HCT116 (cell line): ENCODE measurements around the gene THSD7B. TPM values are rescaled to one million over a fixed set of nuclear protein-coding genes. Genes with fewer than 3 reads are reported as not detected.

ENCODE experiments used
- ATAC-seq: fragments of 200-7000 bp; cut with Tn5 transposase; 2 replicates; pipeline ENCODE4 v1.9.1; 2020; ENCODE audit warnings: mild to moderate bottlenecking, moderate library complexity
- BruUV-seq: library from RNA; stranded (reverse); fragments of 400-500 nt; replicated peaks from 2 replicates; lab custom pipeline; 2021; lab: Mats Ljungman, UMichigan
- CTCF ChIA-PET: fragments of 300-600 bp; sonication (Branson Sonifier 250); formaldehyde crosslinking; loops from one replicate; lab custom pipeline; 2021; ENCODE audit warnings: antibody characterized with exemption; lab: Charles Lee
- POLR2A ChIA-PET: fragments of 300-600, 350-600 bp; sonication (Branson Sonifier 250); formaldehyde crosslinking; loops from one replicate; lab custom pipeline; 2021; ENCODE audit warnings: antibody characterized with exemption; lab: Charles Lee
- RAD21 ChIA-PET, 2 experiments: fragments of 300-600 bp; sonication (Branson Sonifier 250); formaldehyde crosslinking; loops; one replicate each; lab custom pipeline; 2023; ENCODE audit warnings: low total read pairs in 2 of 2; ENCODE audit not compliant: uncharacterized antibody in 2 of 2, unreplicated experiment in 2 of 2, low non-redundant PET in 1 of 2; lab: Charles Lee
- DNase-seq: peaks from one replicate; pipeline ENCODE4 v3.0.0-alpha.2; 2010; ENCODE audit warnings: low read depth, low spot score
- H2AFZ ChIP-seq: fragments of 200-600 bp; shearing (Covaris generic), sonication (generic); 2 replicates; pipeline ENCODE4 v1.6.1; 2017; ENCODE audit warnings: low read depth, mixed run types, mixed read lengths, antibody characterized with exemption, low read length; ENCODE audit not compliant: poor library complexity, severe bottlenecking
- H3K27ac ChIP-seq: 2 replicates; pipeline ENCODE4 v1.5.1; 2012; ENCODE audit warnings: low read depth, low read length
- H3K27me3 ChIP-seq: fragments of 200-600 bp; sonication (generic); 2 replicates; pipeline ENCODE4 v1.6.1; 2016; ENCODE audit warnings: mixed run types, low read length, mixed read lengths; ENCODE audit not compliant: insufficient read depth
- H3K36me3 ChIP-seq, 2 experiments: fragments of 200-500 bp in 1 of 2; fragments of 200-600 bp in 1 of 2; sonication (Bioruptor generic) in 1 of 2; sonication (generic) in 1 of 2; 2 replicates each; pipeline versions ENCODE4 v1.5.1 to v1.6.1; 2014 to 2016; ENCODE audit warnings: low read length in 2 of 2, inconsistent platforms in 1 of 2, mixed read lengths in 1 of 2, mixed run types in 1 of 2; ENCODE audit not compliant: insufficient read depth in 2 of 2, control insufficient read depth in 1 of 2
- H3K4me1 ChIP-seq, 2 experiments: fragments of 200-600 bp in 1 of 2; sonication (generic) in 1 of 2; 2 replicates each; pipeline versions ENCODE4 v1.5.1 to v1.6.1; 2012 to 2017; ENCODE audit warnings: low read length in 2 of 2, inconsistent platforms in 1 of 2, mild to moderate bottlenecking in 1 of 2, mixed read lengths in 1 of 2, mixed run types in 1 of 2, moderate library complexity in 1 of 2; ENCODE audit not compliant: insufficient read depth in 2 of 2, control insufficient read depth in 1 of 2
- H3K4me2 ChIP-seq: fragments of 200-600 bp; sonication (generic); 2 replicates; pipeline ENCODE4 v1.6.1; 2017; ENCODE audit warnings: mixed run types, low read length, mixed read lengths
- H3K4me3 ChIP-seq, 2 experiments: fragments of 200-600 bp in 1 of 2; sonication (generic) in 1 of 2; replicated peaks in 1 of 2; 2 replicates each; pipeline ENCODE4 v1.5.1; 2011 to 2016; ENCODE audit warnings: low read length in 2 of 2, control low read depth in 1 of 2, low read depth in 1 of 2, mild to moderate bottlenecking in 1 of 2, mixed read lengths in 1 of 2, mixed run types in 1 of 2
- H3K79me2 ChIP-seq: fragments of 200-600 bp; sonication (generic); 2 replicates; pipeline ENCODE4 v1.6.1; 2017; ENCODE audit warnings: mild to moderate bottlenecking, mixed run types, low read length, moderate library complexity, mixed read lengths; ENCODE audit not compliant: insufficient read depth
- H3K9ac ChIP-seq: fragments of 200-600 bp; sonication (generic); 2 replicates; pipeline ENCODE4 v1.6.1; 2016; ENCODE audit warnings: low read length, mixed read lengths
- H3K9me2 ChIP-seq: fragments of 200-600 bp; sonication (generic), shearing (Covaris generic); 2 replicates; pipeline ENCODE4 v1.6.1; 2017; ENCODE audit warnings: mixed run types, mild to moderate bottlenecking, moderate library complexity; ENCODE audit not compliant: insufficient read depth
- H3K9me3 ChIP-seq, 2 experiments: fragments of 200-500 bp in 1 of 2; fragments of 200-600 bp in 1 of 2; sonication (Bioruptor generic) in 1 of 2; sonication (generic) in 1 of 2; 2 replicates each; pipeline ENCODE4 v1.6.1; 2014 to 2017; ENCODE audit warnings: low read length in 2 of 2, mixed read lengths in 2 of 2, inconsistent platforms in 1 of 2, low read depth in 1 of 2, mild to moderate bottlenecking in 1 of 2, mixed run types in 1 of 2, moderate library complexity in 1 of 2; ENCODE audit not compliant: control insufficient read depth in 1 of 2, insufficient read depth in 1 of 2
- H4K20me1 ChIP-seq: fragments of 200-600 bp; sonication (generic), shearing (Covaris generic); 2 replicates; pipeline ENCODE4 v1.6.1; 2017; ENCODE audit warnings: mixed run types, mild to moderate bottlenecking, moderate library complexity; ENCODE audit not compliant: insufficient read depth
- ATF3 ChIP-seq: IDR thresholded peaks from 2 replicates; pipeline ENCODE4 v1.6.1; 2012
- CEBPB ChIP-seq: IDR thresholded peaks from 2 replicates; pipeline ENCODE4 v1.6.1; 2012; ENCODE audit warnings: low read depth
- EGR1 ChIP-seq: IDR thresholded peaks from 2 replicates; pipeline ENCODE4 v1.6.1; 2012; ENCODE audit warnings: low read depth
- ELF1 ChIP-seq: IDR thresholded peaks from 2 replicates; pipeline ENCODE4 v1.6.1; 2012; ENCODE audit warnings: low read depth, borderline replicate concordance
- EZH2 ChIP-seq: fragments of 200-600 bp; sonication (generic); IDR thresholded peaks from 2 replicates; pipeline ENCODE4 v1.6.1; 2017; ENCODE audit warnings: antibody characterized with exemption, mixed run types
- EZH2phosphoT487 ChIP-seq: fragments of 200-600 bp; IDR thresholded peaks from 2 replicates; pipeline ENCODE4 v1.6.1; 2018; ENCODE audit warnings: antibody characterized with exemption, borderline replicate concordance
- JUND ChIP-seq: IDR thresholded peaks from 2 replicates; pipeline ENCODE4 v1.6.1; 2012
- POLR2A ChIP-seq: IDR thresholded peaks from 2 replicates; pipeline ENCODE4 v1.7.0; 2011; ENCODE audit warnings: borderline replicate concordance; ENCODE audit not compliant: insufficient read depth, insufficient read length; ENCODE audit errors: extremely low read depth
- POLR2AphosphoS5 ChIP-seq: IDR thresholded peaks from 2 replicates; pipeline ENCODE4 v1.6.1; 2011; ENCODE audit warnings: mild to moderate bottlenecking, low read depth, low read length, moderate library complexity
- RAD21 ChIP-seq: IDR thresholded peaks from 2 replicates; pipeline ENCODE4 v1.6.1; 2012; ENCODE audit warnings: low read depth, mild to moderate bottlenecking
- SIN3A ChIP-seq: IDR thresholded peaks from 2 replicates; pipeline ENCODE4 v1.6.1; 2012; ENCODE audit warnings: low read depth
- SP1 ChIP-seq: IDR thresholded peaks from 2 replicates; pipeline ENCODE4 v1.6.1; 2012; ENCODE audit warnings: low read depth
- TCF7L2 ChIP-seq: IDR thresholded peaks from 2 replicates; pipeline ENCODE4 v1.7.0; 2011; ENCODE audit warnings: borderline replicate concordance, inconsistent platforms; ENCODE audit not compliant: insufficient read depth, insufficient read length; ENCODE audit errors: extremely low read depth
- YY1 ChIP-seq: IDR thresholded peaks from 2 replicates; pipeline ENCODE4 v1.6.1; 2011; ENCODE audit warnings: low read length, low read depth, moderate library complexity, mild to moderate bottlenecking; ENCODE audit not compliant: insufficient replicate concordance; ENCODE audit errors: extremely low read depth
- ZBTB33 ChIP-seq: IDR thresholded peaks from 2 replicates; pipeline ENCODE4 v1.6.1; 2011; ENCODE audit warnings: mild to moderate bottlenecking, low read length, moderate library complexity; ENCODE audit not compliant: insufficient replicate concordance; ENCODE audit errors: extremely low read depth
- ZNF274 ChIP-seq: fragments of 200-500 bp; sonication (Bioruptor generic); IDR thresholded peaks from 2 replicates; pipeline ENCODE4 v1.6.1; 2014; ENCODE audit warnings: mild to moderate bottlenecking, low read depth, low read length, inconsistent platforms
- intact Hi-C: fragments of 100-400 bp; cut with micrococcal nuclease; formaldehyde crosslinking; loops from 2 replicates; pipeline ENCODE4 v1.10.0; 2022
- total RNA-seq: library from RNA; stranded (reverse); gene quantifications from one replicate; pipeline ENCODE4 v1.2.1, GENCODE V29; 2021; ENCODE audit not compliant: unreplicated experiment
- TF ChIP-seq, protein P1 (sequence below): IDR thresholded peaks from 2 replicates; pipeline ENCODE4 v1.6.1; 2012; ENCODE audit warnings: low read depth

THSD7B gene
- total RNA-seq, 1 experiment from 2014 or later: not detected

DNA sequence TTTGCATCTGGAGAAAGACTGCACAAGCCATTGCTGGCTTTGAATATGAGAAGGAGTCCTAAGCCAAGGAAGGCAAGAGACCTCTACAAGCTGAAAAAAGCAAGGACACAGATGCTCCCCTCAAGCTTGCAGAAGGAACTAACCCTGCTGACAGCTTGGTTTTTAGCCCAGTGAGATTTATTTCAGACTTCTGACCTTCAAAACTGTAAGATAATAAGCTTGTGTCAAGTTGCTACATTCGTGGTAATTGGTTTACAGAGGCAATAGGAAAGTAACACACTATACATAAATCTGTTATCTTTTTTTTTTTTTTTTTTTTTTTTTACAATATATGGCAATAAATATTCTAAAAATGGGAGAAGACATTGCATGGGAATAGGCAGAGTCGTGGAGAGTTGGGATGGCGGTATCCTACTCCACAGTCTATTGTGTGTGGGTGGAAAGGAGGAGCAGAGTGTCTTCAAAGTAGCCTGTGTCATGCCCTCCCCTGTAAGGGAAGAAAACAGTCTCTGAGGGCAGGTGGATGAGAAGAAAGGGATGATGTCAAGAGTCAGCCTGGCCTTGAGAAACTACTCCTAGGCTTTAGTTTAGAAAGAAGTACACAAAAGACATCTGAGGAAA lies 196.9 kb downstream of the THSD7B start:
- H3K4me3 ChIP-seq: no peak overlapping the region
- H3K36me3 ChIP-seq: no peaks in the 10 kb centered on the region
- ATAC-seq: no peak
- no peak for DNase-seq
- no peak overlapping the region for H3K27ac ChIP-seq
- ChIA-PET RAD21 (no interaction called here), CTCF (no interaction called here), POLR2A (no interaction called here)
- BruUV-seq: no TSS peak
- H3K27me3 ChIP-seq: no peaks in the 10 kb centered on the region
- H3K4me1 ChIP-seq: no peaks in the 10 kb centered on the region
- no peaks in the 10 kb centered on the region for H4K20me1 ChIP-seq
- H3K9me3 ChIP-seq: peaks cover 0 to 11% of the 10 kb centered on the region in 2 experiments; a peak in 1 of 4 replicates
- H3K79me2 ChIP-seq: no peaks in the 10 kb centered on the region
- H3K9ac ChIP-seq: no peak overlapping the region
- intact Hi-C loops: no loop called here
- TF ChIP-seq CEBPB (no peak), RAD21 (no peak), EZH2 (no peak), POLR2A (no peak), EGR1 (no peak), YY1 (no peak), ATF3 (no peak), ELF1 (no peak), JUND (no peak), ZNF274 (no peak), SIN3A (no peak), POLR2AphosphoS5 (no peak), ZBTB33 (no peak), EZH2phosphoT487 (no peak), TCF7L2 (no peak), SP1 (no peak)
- TF ChIP-seq, protein P1, sequence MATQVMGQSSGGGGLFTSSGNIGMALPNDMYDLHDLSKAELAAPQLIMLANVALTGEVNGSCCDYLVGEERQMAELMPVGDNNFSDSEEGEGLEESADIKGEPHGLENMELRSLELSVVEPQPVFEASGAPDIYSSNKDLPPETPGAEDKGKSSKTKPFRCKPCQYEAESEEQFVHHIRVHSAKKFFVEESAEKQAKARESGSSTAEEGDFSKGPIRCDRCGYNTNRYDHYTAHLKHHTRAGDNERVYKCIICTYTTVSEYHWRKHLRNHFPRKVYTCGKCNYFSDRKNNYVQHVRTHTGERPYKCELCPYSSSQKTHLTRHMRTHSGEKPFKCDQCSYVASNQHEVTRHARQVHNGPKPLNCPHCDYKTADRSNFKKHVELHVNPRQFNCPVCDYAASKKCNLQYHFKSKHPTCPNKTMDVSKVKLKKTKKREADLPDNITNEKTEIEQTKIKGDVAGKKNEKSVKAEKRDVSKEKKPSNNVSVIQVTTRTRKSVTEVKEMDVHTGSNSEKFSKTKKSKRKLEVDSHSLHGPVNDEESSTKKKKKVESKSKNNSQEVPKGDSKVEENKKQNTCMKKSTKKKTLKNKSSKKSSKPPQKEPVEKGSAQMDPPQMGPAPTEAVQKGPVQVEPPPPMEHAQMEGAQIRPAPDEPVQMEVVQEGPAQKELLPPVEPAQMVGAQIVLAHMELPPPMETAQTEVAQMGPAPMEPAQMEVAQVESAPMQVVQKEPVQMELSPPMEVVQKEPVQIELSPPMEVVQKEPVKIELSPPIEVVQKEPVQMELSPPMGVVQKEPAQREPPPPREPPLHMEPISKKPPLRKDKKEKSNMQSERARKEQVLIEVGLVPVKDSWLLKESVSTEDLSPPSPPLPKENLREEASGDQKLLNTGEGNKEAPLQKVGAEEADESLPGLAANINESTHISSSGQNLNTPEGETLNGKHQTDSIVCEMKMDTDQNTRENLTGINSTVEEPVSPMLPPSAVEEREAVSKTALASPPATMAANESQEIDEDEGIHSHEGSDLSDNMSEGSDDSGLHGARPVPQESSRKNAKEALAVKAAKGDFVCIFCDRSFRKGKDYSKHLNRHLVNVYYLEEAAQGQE: no peak
- no peak overlapping the region for H3K4me2 ChIP-seq
- H2AFZ ChIP-seq: no peak overlapping the region
- no peaks in the 10 kb centered on the region for H3K9me2 ChIP-seq
